A673 (cell line): ENCODE measurements around the gene GLIPR1L1.

Source experiments
- CTCF ChIP-seq: fragments of 300-800, 200-600 bp; sonication (generic); conservative IDR thresholded peaks from 2 replicates; pipeline ENCODE4 v1.5.1; 2017; ENCODE audit warnings: low read depth, mild to moderate bottlenecking, antibody characterized with exemption, low read length, moderate library complexity, mixed read lengths
- EZH2 ChIP-seq: fragments of 200-600 bp; sonication (generic); IDR thresholded peaks from 2 replicates; pipeline ENCODE4 v1.6.1; 2017; ENCODE audit warnings: borderline replicate concordance, low read depth, mild to moderate bottlenecking, mixed read lengths, antibody characterized with exemption, low read length; ENCODE audit not compliant: poor library complexity, severe bottlenecking

- TF ChIP-seq EZH2 (no peak), CTCF (no peak)
Observed at GRCh38 chr12:75317784-75318183, 16.7 kb upstream of the GLIPR1L1 start.
